ENCODE results near the gene PGAM5.
"Not testable (repeated sequence)": the region's sequence is repeated elsewhere in the genome, so short reads cannot be mapped to it uniquely, and the experiment has no call there.

PGAM5 gene

GRCh38 chr12:132689227-132689626, 21.4 kb upstream of the PGAM5 start:
- DNase-seq (ENCODE audit: low read depth) = no peak

- no peak for DNase-seq (ENCODE audit: low read depth)
Observed at GRCh38 chr12:132690112-132690511, 20.5 kb upstream of the PGAM5 start.

GRCh38 chr12:132692030-132692429, 18.6 kb upstream of the PGAM5 start:
- not testable (repeated sequence) for DNase-seq (ENCODE audit: low read depth)

- not testable (repeated sequence) for DNase-seq (ENCODE audit: low read depth)
Observed at GRCh38 chr12:132694888-132695287, 15.8 kb upstream of the PGAM5 start.

GRCh38 chr12:132695431-132695830, 15.2 kb upstream of the PGAM5 start:
- DNase-seq (ENCODE audit: low read depth) = no peak

- no peak for DNase-seq (ENCODE audit: low read depth)
Observed at GRCh38 chr12:132698341-132698740, 12.3 kb upstream of the PGAM5 start.

GRCh38 chr12:132700212-132700822, 10.3 kb upstream of the PGAM5 start:
- DNase-seq (ENCODE audit: low read depth) = peak; percentile 72

GRCh38 chr12:132702640-132703039, 8.0 kb upstream of the PGAM5 start:
- no peak for DNase-seq (ENCODE audit: low read depth)

- no peak for DNase-seq (ENCODE audit: low read depth)
Observed at GRCh38 chr12:132703641-132704040, 7.0 kb upstream of the PGAM5 start.

- no peak for DNase-seq (ENCODE audit: low read depth)
Observed at GRCh38 chr12:132707241-132707640, 3.4 kb upstream of the PGAM5 start.

GRCh38 chr12:132708150-132708549, 2.5 kb upstream of the PGAM5 start:
- DNase-seq (ENCODE audit: low read depth) = no peak

GRCh38 chr12:132710043-132710404, 618 bp upstream of the PGAM5 start:
- DNase-seq (ENCODE audit: low read depth) = no peak

GRCh38 chr12:132711080-132711843, 620 bp downstream of the PGAM5 start:
- DNase-seq (ENCODE audit: low read depth) = peak; percentile 27

GRCh38 chr12:132713123-132713522, 2.5 kb downstream of the PGAM5 start:
- DNase-seq (ENCODE audit: low read depth) = no peak

GRCh38 chr12:132715874-132716273, 5.2 kb downstream of the PGAM5 start:
- no peak for DNase-seq (ENCODE audit: low read depth)

- DNase-seq (ENCODE audit: low read depth) = no peak
Observed at GRCh38 chr12:132716356-132716755, 5.7 kb downstream of the PGAM5 start.

GRCh38 chr12:132717011-132717410, 6.4 kb downstream of the PGAM5 start:
- no peak for DNase-seq (ENCODE audit: low read depth)

- no peak for DNase-seq (ENCODE audit: low read depth)
Observed at GRCh38 chr12:132717531-132718387, 7.1 kb downstream of the PGAM5 start.

GRCh38 chr12:132718644-132719043, 8.0 kb downstream of the PGAM5 start:
- DNase-seq (ENCODE audit: low read depth) = no peak

- DNase-seq (ENCODE audit: low read depth) = no peak
Observed at GRCh38 chr12:132719141-132719953, 8.7 kb downstream of the PGAM5 start.

GRCh38 chr12:132719954-132720324, 9.3 kb downstream of the PGAM5 start:
- no peak for DNase-seq (ENCODE audit: low read depth)
